Activated CD4-positive, alpha-beta memory T cell treated with anti-CD3 and anti-CD28 coated beads for 36 hours (primary cell): ENCODE data around the gene PLXNA2. TPM values are rescaled to one million over a fixed set of nuclear protein-coding genes. Genes with fewer than 3 reads are reported as not detected.

ENCODE experiments used
- CTCF ChIA-PET: fragments of 350-600 bp; sonication (Branson Sonifier 250); formaldehyde crosslinking; loops from one replicate; lab custom pipeline; 2021; ENCODE audit warnings: antibody characterized with exemption, inconsistent platforms; lab: Charles Lee
- POLR2A ChIA-PET: fragments of 350-600 bp; sonication (Branson Sonifier 250); formaldehyde crosslinking; loops from one replicate; lab custom pipeline; 2021; ENCODE audit warnings: antibody characterized with exemption; lab: Charles Lee
- DNase-seq: peaks from one replicate; pipeline ENCODE4 v3.0.0-alpha.2; 2020
- H3K27ac Mint-ChIP-seq: one replicate; pipeline ENCODE4 v1.8.0; 2021; ENCODE audit warnings: mixed read lengths
- H3K27me3 Mint-ChIP-seq: one replicate; pipeline ENCODE4 v1.8.0; 2021; ENCODE audit warnings: mixed read lengths
- H3K36me3 Mint-ChIP-seq: one replicate; pipeline ENCODE4 v1.8.0; 2021; ENCODE audit warnings: mixed read lengths
- H3K4me1 Mint-ChIP-seq: one replicate; pipeline ENCODE4 v1.8.0; 2021; ENCODE audit warnings: low read depth, mixed read lengths
- H3K4me3 Mint-ChIP-seq: one replicate; pipeline ENCODE4 v1.8.0; 2021; ENCODE audit warnings: mild to moderate bottlenecking, mixed read lengths
- H3K9me3 Mint-ChIP-seq: one replicate; pipeline ENCODE4 v1.8.0; 2021; ENCODE audit warnings: mixed read lengths
- intact Hi-C: fragments of 100-400 bp; cut with micrococcal nuclease; formaldehyde crosslinking; loops from one replicate; pipeline ENCODE4 v1.15.1; 2023
- total RNA-seq, 2 experiments: library from RNA; stranded (reverse); gene quantifications; one replicate each; pipeline ENCODE4 v1.2.3, GENCODE V29; 2021

The PLXNA2 gene
- total RNA-seq, 2 experiments from 2014 or later = 0.29 to 0.34 TPM

GRCh38 chr1:208051651-208052050 is 192.5 kb downstream of the PLXNA2 start:
- intact Hi-C loops = no loop called here

GRCh38 chr1:208048904-208049303 is 195.3 kb downstream of the PLXNA2 start:
- H3K27ac Mint-ChIP-seq = no peak overlapping the region
- ChIA-PET POLR2A (no interaction called here), CTCF (no interaction called here)
- DNase-seq = no peak
- H3K4me1 Mint-ChIP-seq = peaks cover 3% of the 10 kb centered on the region
- no peaks in the 10 kb centered on the region for H3K36me3 Mint-ChIP-seq
- no peaks in the 10 kb centered on the region for H3K9me3 Mint-ChIP-seq
- H3K4me3 Mint-ChIP-seq = no peak overlapping the region
- intact Hi-C loops = no loop called here
- no peaks in the 10 kb centered on the region for H3K27me3 Mint-ChIP-seq

More at GRCh38 chr1:208051651-208052050, 192.5 kb downstream of the PLXNA2 start:
- DNase-seq = no peak
- Mint-ChIP-seq H3K9me3 (no peaks in the 10 kb centered on the region), H3K27ac (no peak overlapping the region), H3K4me1 (no peaks in the 10 kb centered on the region), H3K4me3 (no peak overlapping the region), H3K36me3 (no peaks in the 10 kb centered on the region), H3K27me3 (peaks cover 4% of the 10 kb centered on the region)
- POLR2A ChIA-PET = no interaction called here
- CTCF ChIA-PET = no interaction called here

- Mint-ChIP-seq H3K36me3 (no peaks in the 10 kb centered on the region), H3K9me3 (no peaks in the 10 kb centered on the region), H3K4me1 (peaks cover 3% of the 10 kb centered on the region), H3K4me3 (no peak overlapping the region), H3K27ac (no peak overlapping the region), H3K27me3 (no peaks in the 10 kb centered on the region)
- CTCF ChIA-PET = no interaction called here
- intact Hi-C loops = no loop called here
- no peak for DNase-seq
- POLR2A ChIA-PET = no interaction called here
Observed at GRCh38 chr1:208047975-208048374, 196.2 kb downstream of the PLXNA2 start.

- H3K4me3 Mint-ChIP-seq = no peak overlapping the region
- peaks cover 3% of the 10 kb centered on the region for H3K4me1 Mint-ChIP-seq
- H3K27ac Mint-ChIP-seq = no peak overlapping the region
- POLR2A ChIA-PET = no interaction called here
- H3K9me3 Mint-ChIP-seq = no peaks in the 10 kb centered on the region
- DNase-seq = no peak
- no peaks in the 10 kb centered on the region for H3K27me3 Mint-ChIP-seq
- intact Hi-C loops = no loop called here
- CTCF ChIA-PET = no interaction called here
- no peaks in the 10 kb centered on the region for H3K36me3 Mint-ChIP-seq
Observed at GRCh38 chr1:208047476-208047934, 196.7 kb downstream of the PLXNA2 start.

- Mint-ChIP-seq H3K9me3 (no peaks in the 10 kb centered on the region), H3K27ac (no peak overlapping the region), H3K4me1 (peaks cover 3% of the 10 kb centered on the region), H3K4me3 (no peak overlapping the region), H3K36me3 (no peaks in the 10 kb centered on the region), H3K27me3 (no peaks in the 10 kb centered on the region)
- ChIA-PET CTCF (no interaction called here), POLR2A (no interaction called here)
- DNase-seq = no peak
- intact Hi-C loops = no loop called here
Observed at GRCh38 chr1:208045463-208046260, 198.5 kb downstream of the PLXNA2 start.

GRCh38 chr1:208044589-208045462 is 199.4 kb downstream of the PLXNA2 start:
- intact Hi-C loops = no loop called here
- no peaks in the 10 kb centered on the region for H3K36me3 Mint-ChIP-seq
- H3K9me3 Mint-ChIP-seq = no peaks in the 10 kb centered on the region
- no peak overlapping the region for H3K27ac Mint-ChIP-seq
- DNase-seq = no peak
- H3K4me1 Mint-ChIP-seq = peaks cover 3% of the 10 kb centered on the region
- ChIA-PET CTCF (no interaction called here), POLR2A (no interaction called here)
- H3K4me3 Mint-ChIP-seq = no peak overlapping the region
- no peaks in the 10 kb centered on the region for H3K27me3 Mint-ChIP-seq

DNA sequence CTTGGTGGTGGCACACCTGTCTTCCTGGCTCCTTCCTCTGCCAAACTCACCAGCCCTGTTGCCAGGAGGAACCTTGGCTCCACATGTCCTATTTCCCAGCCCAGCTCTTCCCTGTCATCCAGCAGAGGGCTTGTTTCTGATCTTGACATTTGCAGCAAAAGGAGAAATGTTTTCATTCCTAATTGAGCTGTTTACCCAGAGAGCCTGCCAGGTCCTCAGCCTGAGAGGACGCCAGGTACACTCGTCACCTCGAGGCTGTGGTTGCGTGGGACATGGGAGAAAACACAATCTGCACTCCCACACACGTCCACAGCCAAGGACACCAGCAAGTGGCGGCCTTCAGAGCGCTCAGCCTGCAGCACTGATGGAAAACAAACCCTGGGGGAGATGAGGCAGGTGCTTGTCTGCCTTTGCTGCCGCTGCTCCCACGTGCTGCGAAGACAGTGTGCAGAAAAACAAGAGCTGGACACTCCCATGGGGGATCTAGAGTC is 200.4 kb downstream of the PLXNA2 start:
- H3K4me1 Mint-ChIP-seq = peaks cover 3% of the 10 kb centered on the region
- H3K27me3 Mint-ChIP-seq = no peaks in the 10 kb centered on the region
- ChIA-PET POLR2A (no interaction called here), CTCF (interaction anchor here (2.0 kb wide), 1 partner anchor 22 kb away, joined by 9 read pairs; no protein-coding TSS in a partner anchor)
- no peak overlapping the region for H3K4me3 Mint-ChIP-seq
- H3K9me3 Mint-ChIP-seq = no peaks in the 10 kb centered on the region
- H3K27ac Mint-ChIP-seq = no peak overlapping the region
- no peaks in the 10 kb centered on the region for H3K36me3 Mint-ChIP-seq
- no peak for DNase-seq
- intact Hi-C loops = no loop called here

DNA sequence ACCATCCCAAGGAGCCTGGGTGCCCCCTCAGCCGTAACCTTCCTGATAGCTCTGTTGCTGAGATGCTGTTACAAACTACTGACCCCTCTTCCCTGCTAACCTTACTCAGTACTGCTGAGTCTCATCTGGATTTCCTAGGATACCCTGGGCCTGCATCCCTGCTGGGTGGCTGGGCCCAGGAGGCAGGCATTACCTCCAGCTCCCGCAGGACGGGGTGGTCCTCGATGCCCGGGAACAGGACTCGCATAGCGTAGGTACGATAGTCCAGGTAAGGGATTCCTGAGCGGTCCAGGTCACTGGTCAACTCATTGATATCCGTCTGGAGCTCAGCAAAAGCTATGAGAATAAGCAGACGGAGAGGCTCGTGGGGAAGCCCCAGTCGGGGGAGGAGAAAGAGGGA is 201.3 kb downstream of the PLXNA2 start:
- intact Hi-C loops = no loop called here
- CTCF ChIA-PET = interaction anchor here (2.0 kb wide), 1 partner anchor 21 kb away, joined by 9 read pairs; no protein-coding TSS in a partner anchor

GRCh38 chr1:208042041-208042615 is 202.1 kb downstream of the PLXNA2 start:
- Mint-ChIP-seq H3K27me3 (no peaks in the 10 kb centered on the region), H3K4me1 (peaks cover 3% of the 10 kb centered on the region), H3K4me3 (no peak overlapping the region), H3K36me3 (no peaks in the 10 kb centered on the region), H3K27ac (no peak overlapping the region), H3K9me3 (no peaks in the 10 kb centered on the region)
- intact Hi-C loops = no loop called here
- DNase-seq = no peak
- CTCF ChIA-PET = interaction anchor here (1.8 to 2.6 kb wide), 3 partner anchors 20 to 90 kb away, joined by 4 to 9 read pairs (median 9); no protein-coding TSS in a partner anchor
- POLR2A ChIA-PET = interaction anchor here (0.5 kb wide), 1 partner anchor 52 kb away, joined by 3 read pairs; no protein-coding TSS in a partner anchor

More for the DNA sequence above, 201.3 kb downstream of the PLXNA2 start:
- no peaks in the 10 kb centered on the region for H3K27me3 Mint-ChIP-seq
- H3K36me3 Mint-ChIP-seq = no peaks in the 10 kb centered on the region
- POLR2A ChIA-PET = no interaction called here
- H3K9me3 Mint-ChIP-seq = no peaks in the 10 kb centered on the region
- no peak for DNase-seq
- no peak overlapping the region for H3K27ac Mint-ChIP-seq
- H3K4me3 Mint-ChIP-seq = no peak overlapping the region
- peaks cover 3% of the 10 kb centered on the region for H3K4me1 Mint-ChIP-seq

DNA sequence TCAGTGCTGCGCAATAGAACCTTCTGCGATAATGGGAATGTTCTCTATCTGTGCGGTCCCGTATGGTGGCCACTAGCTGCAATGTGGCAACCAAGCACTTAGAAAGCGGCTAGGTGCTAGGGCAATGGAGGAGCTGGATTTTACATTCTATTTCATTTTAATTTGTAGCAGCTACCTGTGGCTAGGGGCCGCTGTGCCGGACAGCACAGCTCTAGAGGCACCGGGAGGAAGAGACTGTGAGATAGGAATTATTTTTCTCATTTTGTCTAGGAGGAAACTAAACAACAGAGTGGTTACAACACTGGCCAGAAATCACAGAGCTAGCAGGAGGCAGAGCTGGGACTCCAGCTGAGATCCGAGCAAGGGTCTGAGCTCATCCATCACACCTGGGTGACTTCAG is 202.7 kb downstream of the PLXNA2 start:
- Mint-ChIP-seq H3K4me1 (peaks cover 3% of the 10 kb centered on the region), H3K27ac (no peak overlapping the region), H3K4me3 (no peak overlapping the region), H3K9me3 (no peaks in the 10 kb centered on the region), H3K36me3 (no peaks in the 10 kb centered on the region), H3K27me3 (no peaks in the 10 kb centered on the region)
- CTCF ChIA-PET = interaction anchor here (1.0 to 2.6 kb wide), 3 partner anchors 19 to 91 kb away, joined by 3 to 9 read pairs (median 4); no protein-coding TSS in a partner anchor
- DNase-seq = no peak
- intact Hi-C loops = no loop called here
- POLR2A ChIA-PET = interaction anchor here (0.5 kb wide), 1 partner anchor 53 kb away, joined by 3 read pairs; no protein-coding TSS in a partner anchor

GRCh38 chr1:208040821-208041297 is 203.3 kb downstream of the PLXNA2 start:
- CTCF ChIA-PET = interaction anchor here (1.0 to 2.6 kb wide), 3 partner anchors 19 to 91 kb away, joined by 3 to 9 read pairs (median 4); no protein-coding TSS in a partner anchor
- H3K36me3 Mint-ChIP-seq = no peaks in the 10 kb centered on the region
- H3K27ac Mint-ChIP-seq = no peak overlapping the region
- POLR2A ChIA-PET = no interaction called here
- H3K4me1 Mint-ChIP-seq = peaks cover 3% of the 10 kb centered on the region
- no peak overlapping the region for H3K4me3 Mint-ChIP-seq
- H3K9me3 Mint-ChIP-seq = no peaks in the 10 kb centered on the region
- intact Hi-C loops = no loop called here
- DNase-seq = no peak
- H3K27me3 Mint-ChIP-seq = no peaks in the 10 kb centered on the region
